PFSK-1 (cell line): ENCODE data around the gene GFRA1.

ENCODE experiments used
- FOXP2 ChIP-seq: optimal IDR thresholded peaks from 2 replicates; pipeline ENCODE3; 2011; ENCODE audit warnings: borderline replicate concordance, control low read depth, inconsistent platforms; ENCODE audit not compliant: insufficient read depth; ENCODE audit errors: extremely low read length, extremely low read depth
- POLR2AphosphoS5 ChIP-seq: IDR thresholded peaks from 2 replicates; pipeline ENCODE4 v1.6.1; 2012; ENCODE audit warnings: low read depth, mild to moderate bottlenecking, control low read depth, low read length, moderate library complexity
- REST ChIP-seq, 2 experiments: IDR thresholded peaks; 2 replicates each; pipeline versions ENCODE4 v1.6.1 to v1.8.0; 2011 to 2012; ENCODE audit warnings: low read depth in 2 of 2, low read length in 2 of 2, control low read depth in 1 of 2, inconsistent platforms in 1 of 2, mild to moderate bottlenecking in 1 of 2, moderate library complexity in 1 of 2; ENCODE audit not compliant: insufficient read depth in 1 of 2
- TAF1 ChIP-seq: IDR thresholded peaks from 2 replicates; pipeline ENCODE4 v1.6.1; 2012; ENCODE audit warnings: low read length, control low read depth, borderline replicate concordance; ENCODE audit not compliant: insufficient read depth

- no peak for TF ChIP-seq POLR2AphosphoS5
- TF ChIP-seq REST (IDR thresholded peaks at IDR 0.05; ENCODE audit: insufficient read depth in 1 of 2, low read depth in 2 of 2, low read length in 2 of 2): no peak
- TF ChIP-seq FOXP2: no peak
- TF ChIP-seq TAF1: no peak
Observed at GRCh38 chr10:116133634-116134033, 139.4 kb downstream of the GFRA1 start.
